B cell (primary cell): ENCODE measurements around the gene ZNF600.
"Not testable (repeated sequence)": the region's sequence is repeated elsewhere in the genome, so short reads cannot be mapped to it uniquely, and the experiment has no call there.

Experiments used
- CTCF ChIP-seq: fragments of 200-600 bp; IDR thresholded peaks from one replicate; pipeline ENCODE4 v1.8.0; 2022; ENCODE audit warnings: antibody characterized with exemption, mild to moderate bottlenecking
- EZH2 ChIP-seq: IDR thresholded peaks from 2 replicates; pipeline ENCODE4 v1.6.1; 2012; ENCODE audit warnings: borderline replicate concordance, low read depth, mild to moderate bottlenecking, moderate library complexity, low read length; ENCODE audit not compliant: insufficient read depth, poor library complexity, severe bottlenecking

GRCh38 chr19:52745919-52746318, 40.7 kb downstream of the ZNF600 start:
- not testable (repeated sequence) for TF ChIP-seq CTCF, EZH2
